AG04450 (cell line): ENCODE measurements around the gene NFKBIE. TPM values are rescaled to one million over a fixed set of nuclear protein-coding genes. Genes with fewer than 3 reads are reported as not detected.

Experiments used
- CTCF ChIA-PET: fragments of 300-600, 350-600 bp; formaldehyde crosslinking; extraction: SDS; loops from one replicate; lab custom pipeline; 2022; ENCODE audit warnings: antibody characterized with exemption, inconsistent platforms; lab: Charles Lee
- POLR2A ChIA-PET: fragments of 350-600 bp; formaldehyde crosslinking; extraction: SDS; loops from one replicate; lab custom pipeline; 2021; ENCODE audit warnings: antibody characterized with exemption, inconsistent platforms; lab: Yijun Ruan, JAX
- DNase-seq: peaks from one replicate; pipeline ENCODE4 v3.0.0-alpha.2; 2011; ENCODE audit warnings: low read depth, low spot score
- H3K27ac ChIP-seq: one replicate; pipeline ENCODE4 v1.5.1; 2012; ENCODE audit warnings: low read depth, low read length, control low read depth
- H3K27me3 ChIP-seq: one replicate; pipeline ENCODE4 v1.6.0; 2012; ENCODE audit warnings: low read length; ENCODE audit not compliant: control insufficient read depth, insufficient read depth
- H3K4me3 ChIP-seq: 2 replicates; pipeline ENCODE4 v1.5.1; 2011; ENCODE audit warnings: mild to moderate bottlenecking, low read depth, low read length, control low read depth
- H3K9me3 ChIP-seq: 2 replicates; pipeline ENCODE4 v1.5.1; 2012; ENCODE audit warnings: low read length; ENCODE audit not compliant: control insufficient read depth, insufficient read depth
- polyA plus RNA-seq: library from polyadenylated mRNA; depleted of rRNA; stranded (reverse); fragments of >200 nt; gene quantifications from 2 replicates; pipeline ENCODE4 v1.2.3, GENCODE V29; 2011
- TF ChIP-seq, protein P1 (sequence below): IDR thresholded peaks from 2 replicates; pipeline ENCODE4 v1.5.1; 2011; ENCODE audit warnings: low read depth, low read length, control low read depth, inconsistent platforms

The NFKBIE gene
- polyA plus RNA-seq, 1 experiment = 13.7 TPM

DNA sequence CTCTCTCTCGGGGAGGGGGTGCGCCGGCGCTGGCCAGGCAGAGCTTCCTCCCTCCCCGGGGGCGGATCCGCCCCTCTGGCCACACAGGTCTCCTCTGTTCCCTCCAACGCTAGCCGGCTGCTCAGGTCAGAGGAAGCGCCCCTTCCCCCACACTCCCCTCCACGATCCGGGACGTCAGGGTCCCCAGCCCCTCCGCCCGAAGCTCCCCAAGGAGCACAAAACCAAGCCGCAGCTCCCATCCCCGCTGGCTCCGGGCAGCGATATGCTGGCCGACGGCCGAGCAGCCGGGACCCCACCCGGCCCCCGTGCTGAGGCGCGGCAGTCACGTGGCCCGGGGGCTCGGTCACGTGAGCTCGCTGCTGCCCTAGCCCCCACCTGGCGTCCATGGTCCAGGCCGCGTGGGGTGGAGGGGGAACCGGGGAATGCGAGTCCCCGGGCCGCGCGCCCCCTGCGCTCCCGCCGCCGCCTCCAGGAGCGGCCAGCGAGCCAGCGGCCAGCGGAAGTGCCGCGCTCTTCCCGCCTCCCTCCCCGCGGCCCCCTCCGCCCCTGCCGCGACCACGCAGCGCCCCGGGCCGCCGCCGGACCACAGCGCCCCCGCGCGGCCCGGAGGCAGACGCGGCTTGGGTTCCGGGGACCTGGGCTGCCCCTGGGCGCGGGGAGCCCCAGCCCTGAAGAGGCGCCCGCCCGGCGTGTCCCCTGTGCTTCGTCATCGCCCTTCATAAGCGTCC, 8.2 kb downstream of the NFKBIE start, which contains the start of gene SLC35B2:
Gene SLC35B2, minus strand, starts transcription at position 504 of the 728 bp plus-strand sequence. Its CDS starts 118 bp downstream, at position 386.
- Histone ChIP-seq H3K27ac (peak within 1 kb of the TSS; percentile 65), H3K9me3 (no peaks in the 10 kb centered on the region; the same call in 1 of the 2 replicates), H3K27me3 (no peaks in the 10 kb centered on the region), H3K4me3 (peak within 1 kb of the TSS; percentile 95)
- ChIA-PET CTCF (interaction anchor here (0.6 to 3.0 kb wide), 17 partner anchors 9 to 165 kb away, joined by 3 to 18 read pairs (median 4); partner anchors contain the start of genes CDC5L, HSP90AB1, NFKBIE and SLC29A1), POLR2A (interaction anchor here (0.6 to 3.6 kb wide), 6 partner anchors 8 to 84 kb away, joined by 3 to 107 read pairs (median 4); partner anchors contain the start of genes HSP90AB1 and TMEM151B)
- TF ChIP-seq, protein P1, sequence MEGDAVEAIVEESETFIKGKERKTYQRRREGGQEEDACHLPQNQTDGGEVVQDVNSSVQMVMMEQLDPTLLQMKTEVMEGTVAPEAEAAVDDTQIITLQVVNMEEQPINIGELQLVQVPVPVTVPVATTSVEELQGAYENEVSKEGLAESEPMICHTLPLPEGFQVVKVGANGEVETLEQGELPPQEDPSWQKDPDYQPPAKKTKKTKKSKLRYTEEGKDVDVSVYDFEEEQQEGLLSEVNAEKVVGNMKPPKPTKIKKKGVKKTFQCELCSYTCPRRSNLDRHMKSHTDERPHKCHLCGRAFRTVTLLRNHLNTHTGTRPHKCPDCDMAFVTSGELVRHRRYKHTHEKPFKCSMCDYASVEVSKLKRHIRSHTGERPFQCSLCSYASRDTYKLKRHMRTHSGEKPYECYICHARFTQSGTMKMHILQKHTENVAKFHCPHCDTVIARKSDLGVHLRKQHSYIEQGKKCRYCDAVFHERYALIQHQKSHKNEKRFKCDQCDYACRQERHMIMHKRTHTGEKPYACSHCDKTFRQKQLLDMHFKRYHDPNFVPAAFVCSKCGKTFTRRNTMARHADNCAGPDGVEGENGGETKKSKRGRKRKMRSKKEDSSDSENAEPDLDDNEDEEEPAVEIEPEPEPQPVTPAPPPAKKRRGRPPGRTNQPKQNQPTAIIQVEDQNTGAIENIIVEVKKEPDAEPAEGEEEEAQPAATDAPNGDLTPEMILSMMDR = peak; percentile 43
- no peak for DNase-seq

DNA sequence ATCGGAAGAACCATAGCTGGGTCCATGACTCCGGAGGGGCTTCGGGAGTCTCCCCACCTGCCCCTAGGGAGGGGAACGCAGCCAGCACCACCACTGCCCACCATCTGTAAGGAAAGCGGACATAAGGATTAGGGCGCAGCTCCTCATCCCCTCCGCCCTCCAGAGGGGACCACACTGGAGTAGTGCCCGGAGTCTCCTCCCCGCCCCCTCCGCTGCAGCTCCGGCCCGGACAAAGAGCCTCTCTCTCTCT, 8.7 kb downstream of the NFKBIE start:
- TF ChIP-seq, protein P1 = no peak
- DNase-seq = no peak
- POLR2A ChIA-PET = interaction anchor here (0.6 to 3.6 kb wide), 6 partner anchors 8 to 84 kb away, joined by 3 to 107 read pairs (median 4); partner anchors contain the start of genes HSP90AB1 and TMEM151B
- no peaks in the 10 kb centered on the region for H3K27me3 ChIP-seq
- peak overlapping the region; percentile 95 for H3K4me3 ChIP-seq
- CTCF ChIA-PET = interaction anchor here (0.6 to 3.0 kb wide), 17 partner anchors 9 to 165 kb away, joined by 3 to 18 read pairs (median 4); partner anchors contain the start of genes CDC5L, HSP90AB1, NFKBIE and SLC29A1
- H3K9me3 ChIP-seq = no peaks in the 10 kb centered on the region; the same call in 1 of the 2 replicates
- peak overlapping the region; percentile 65 for H3K27ac ChIP-seq

DNA sequence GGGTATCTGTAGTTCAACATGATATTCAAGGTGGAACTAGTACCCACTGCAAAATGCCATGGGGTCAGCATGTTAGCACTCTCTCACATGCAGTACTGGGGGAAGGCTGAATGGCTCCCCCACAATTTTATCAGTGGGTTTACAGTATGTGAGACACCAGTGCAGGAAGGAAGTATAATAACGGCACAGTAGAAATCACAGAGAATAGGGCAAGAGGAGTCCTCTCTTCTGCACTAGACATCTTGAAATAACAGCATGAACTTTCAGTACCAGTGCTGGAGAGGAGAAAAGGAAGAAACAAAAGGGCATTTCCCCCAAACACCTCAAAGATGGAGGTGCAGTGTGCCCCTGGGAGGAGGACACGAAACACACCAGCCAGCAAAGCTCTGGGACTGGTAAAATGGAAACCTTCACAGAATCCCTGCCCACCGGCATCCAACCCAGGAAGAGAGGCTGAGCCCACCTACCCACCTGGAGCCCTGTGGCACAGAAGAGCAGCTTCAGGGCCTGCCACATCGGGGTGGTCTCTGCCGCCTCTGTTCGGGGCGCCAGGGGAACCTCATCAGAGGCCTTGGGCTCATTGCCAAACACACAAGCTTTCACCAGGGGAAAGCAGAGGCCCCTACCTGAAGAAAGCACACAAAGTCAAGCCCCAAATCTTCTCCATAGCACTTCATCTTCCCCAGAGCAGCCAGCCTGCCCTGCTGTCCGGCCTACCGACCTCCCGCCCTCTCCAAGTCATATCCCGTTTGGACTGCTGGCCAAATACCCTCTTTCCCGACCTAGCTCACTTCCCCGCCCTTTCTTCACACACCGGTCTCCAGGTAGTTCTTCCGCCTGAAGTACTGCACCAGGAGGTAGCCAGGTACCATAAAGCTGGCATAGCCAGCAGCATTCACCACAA, 9.2 kb downstream of the NFKBIE start:
- no peak for DNase-seq
- H3K27me3 ChIP-seq = no peaks in the 10 kb centered on the region
- TF ChIP-seq, protein P1 = no peak
- ChIA-PET CTCF (interaction anchor here (0.7 to 3.0 kb wide), 17 partner anchors 8 to 164 kb away, joined by 3 to 18 read pairs (median 4); partner anchors contain the start of genes CDC5L, HSP90AB1, NFKBIE and SLC29A1), POLR2A (interaction anchor here (0.6 to 3.6 kb wide), 5 partner anchors 9 to 83 kb away, joined by 3 to 107 read pairs (median 3); partner anchors contain the start of genes HSP90AB1 and TMEM151B)
- H3K9me3 ChIP-seq = no peaks in the 10 kb centered on the region; the same call in 1 of the 2 replicates
- H3K4me3 ChIP-seq = peak overlapping the region; percentile 95
- H3K27ac ChIP-seq = peak overlapping the region; percentile 65

DNA sequence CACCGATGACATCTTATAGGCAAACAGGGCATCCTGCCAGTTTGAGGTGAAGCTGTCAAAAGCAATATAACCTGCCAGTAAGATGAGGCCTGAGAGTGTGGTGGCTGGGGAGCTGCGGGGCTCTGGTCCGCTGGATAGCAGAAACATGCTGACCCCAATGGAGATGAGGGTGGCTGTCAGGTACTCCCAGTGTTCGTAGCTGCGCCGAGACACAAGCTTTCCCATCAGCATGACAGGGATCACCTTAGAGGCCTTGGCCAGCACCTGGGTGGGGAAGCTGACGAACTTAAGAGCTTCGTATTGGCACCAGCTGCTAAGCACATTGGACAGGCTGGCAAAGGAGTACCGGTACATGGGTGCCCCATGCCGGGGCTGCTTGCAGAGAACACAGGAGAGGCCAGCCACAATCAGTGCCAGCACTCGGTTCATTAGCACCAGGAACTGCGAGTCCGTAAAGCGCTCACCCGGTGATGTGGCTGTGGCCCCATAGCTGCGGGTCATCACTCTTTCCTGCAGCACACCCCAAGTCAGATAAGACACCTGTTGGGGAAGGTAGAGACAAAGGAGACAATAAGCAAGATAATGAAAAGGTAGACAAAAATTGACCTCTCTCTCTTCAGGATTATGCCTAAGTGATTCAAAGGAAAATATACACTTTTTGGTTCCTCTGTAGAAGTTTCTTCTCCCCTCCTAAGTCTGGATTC, 10.1 kb downstream of the NFKBIE start:
- POLR2A ChIA-PET = interaction anchor here (3.6 kb wide), 1 partner anchor 8 kb away, joined by 107 read pairs; the partner anchor contains the start of gene HSP90AB1
- peak overlapping the region; percentile 95; the same call in 1 of the 2 replicates for H3K4me3 ChIP-seq
- DNase-seq = no peak
- CTCF ChIA-PET = interaction anchor here (0.6 to 1.0 kb wide), 2 partner anchors 13 to 21 kb away, joined by 3 to 4 read pairs; no protein-coding TSS in a partner anchor
- no peaks in the 10 kb centered on the region for H3K27me3 ChIP-seq
- TF ChIP-seq, protein P1 = no peak
- H3K9me3 ChIP-seq = no peaks in the 10 kb centered on the region; the same call in 1 of the 2 replicates
- no peak overlapping the region for H3K27ac ChIP-seq
